NCI-H345 treated with DMSO at 0.1 percent for 48 hours (cell line): ENCODE results near the gene TLL1.

Experiments
- DNase-seq: peaks from one replicate; lab custom pipeline; 2025; ENCODE audit not compliant: unreplicated experiment; lab: John Stamatoyannopoulos, UW

TLL1 gene

DNA sequence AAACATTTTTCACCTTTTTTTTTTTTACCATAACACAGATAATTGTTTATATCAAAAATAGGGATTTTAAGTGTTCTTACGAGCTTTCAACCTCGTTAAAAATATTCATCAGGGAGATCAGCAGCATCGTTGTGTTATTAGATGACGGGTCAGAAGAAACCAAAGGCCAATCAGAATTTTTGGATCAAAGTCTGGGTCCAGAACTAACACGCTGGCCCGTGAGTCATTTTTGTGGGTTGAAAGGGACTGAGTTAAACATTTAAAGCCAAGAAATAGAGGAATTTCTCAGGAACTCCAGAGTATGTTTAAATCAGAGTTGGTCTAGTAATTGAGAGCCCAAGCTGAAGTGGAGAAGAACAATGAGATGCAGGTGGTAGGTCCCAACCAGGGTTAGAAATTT is 170.8 kb downstream of the TLL1 start:
- DNase-seq = no peak

DNA sequence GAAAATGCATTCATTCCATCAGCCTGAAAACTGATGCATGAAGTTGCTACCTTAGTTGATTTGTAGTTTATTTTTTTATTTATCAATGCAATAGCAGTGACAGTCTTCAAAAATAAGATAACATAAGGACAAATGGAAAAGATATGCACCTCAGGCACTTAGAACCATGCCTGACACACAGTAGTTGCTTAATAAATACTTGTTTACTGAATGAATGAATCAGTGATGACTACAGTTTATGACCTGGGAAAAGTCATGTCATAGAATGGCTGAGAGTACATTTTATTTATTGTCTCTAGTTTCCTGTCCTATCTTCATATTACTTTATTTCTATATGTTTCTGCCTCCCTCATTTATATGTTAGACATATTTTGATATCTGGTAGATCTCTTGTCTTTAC is 171.8 kb downstream of the TLL1 start:
- DNase-seq = no peak

DNA sequence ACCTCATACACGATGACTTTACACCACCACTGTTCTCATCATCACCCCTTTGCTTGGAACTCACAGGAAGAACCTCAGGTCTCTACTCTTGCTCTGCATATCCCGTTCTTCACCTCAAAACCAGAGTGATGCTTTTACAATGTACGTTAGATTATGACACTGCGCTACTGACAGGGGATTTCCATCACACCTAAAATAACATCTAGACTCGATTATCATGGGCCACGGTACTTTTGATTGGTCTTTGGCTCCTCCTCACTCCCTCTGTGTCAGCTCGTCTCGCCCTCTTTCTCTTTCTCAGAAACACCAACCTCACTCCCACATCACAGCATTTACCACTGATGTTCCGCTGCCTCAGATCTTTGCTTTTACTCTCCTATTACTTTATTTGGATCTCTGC is 172.4 kb downstream of the TLL1 start:
- no peak for DNase-seq

DNA sequence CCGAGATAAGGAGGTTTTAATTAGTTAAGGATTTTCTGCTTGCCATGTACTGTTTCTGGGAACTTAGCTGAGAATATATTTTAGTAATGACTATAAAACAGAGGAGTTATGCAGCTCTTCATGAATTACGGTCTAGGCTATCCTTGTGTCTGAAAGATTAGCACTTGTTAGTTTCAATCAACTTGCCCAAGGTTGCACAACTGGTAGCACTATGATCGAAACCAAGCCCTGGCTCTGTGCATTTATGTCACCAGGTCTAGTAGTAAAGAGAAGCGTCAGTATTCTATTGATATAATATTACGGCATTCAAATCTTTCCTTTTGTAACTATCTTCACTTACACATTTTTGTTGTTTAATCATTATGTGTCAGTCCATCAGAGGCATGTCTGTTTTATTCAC is 176.0 kb downstream of the TLL1 start:
- no peak for DNase-seq

DNA sequence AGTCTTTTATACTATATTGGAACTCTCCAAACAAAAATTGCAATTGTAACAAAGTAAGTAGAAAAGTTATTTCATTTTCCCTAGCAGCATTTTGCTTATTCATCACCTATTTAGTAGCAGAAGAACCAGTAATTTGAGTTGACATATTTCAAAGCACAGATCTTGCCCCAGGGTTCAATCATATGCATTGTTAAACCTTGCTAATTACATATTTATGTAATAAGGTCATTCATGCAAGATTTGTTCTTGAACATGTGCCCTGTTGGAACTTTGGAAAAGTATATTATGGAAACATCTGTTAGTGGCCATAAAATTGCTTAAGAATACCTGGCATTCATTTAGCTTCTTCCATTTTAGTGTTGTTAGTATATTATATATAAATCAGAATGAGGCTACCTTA is 191.7 kb downstream of the TLL1 start:
- DNase-seq = no peak

DNA sequence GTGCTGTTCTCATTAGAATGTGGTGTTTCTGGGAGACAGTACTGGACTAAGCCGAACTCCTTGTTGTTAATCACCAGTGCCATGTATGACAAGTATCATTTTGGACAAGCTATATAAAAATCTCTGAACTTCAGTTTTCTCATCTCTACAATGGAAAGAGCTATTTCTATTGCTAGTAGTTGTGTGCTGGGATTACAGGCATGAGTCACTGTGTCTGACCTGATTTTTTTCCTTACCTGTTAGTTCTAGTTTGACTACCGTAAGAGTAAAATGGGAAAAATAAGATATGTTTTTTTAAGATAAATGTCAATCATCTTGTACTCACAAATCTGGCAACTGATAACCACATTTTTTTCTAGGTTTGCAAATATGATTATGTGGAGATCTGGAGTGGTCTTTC is 192.3 kb downstream of the TLL1 start:
- DNase-seq = no peak

DNA sequence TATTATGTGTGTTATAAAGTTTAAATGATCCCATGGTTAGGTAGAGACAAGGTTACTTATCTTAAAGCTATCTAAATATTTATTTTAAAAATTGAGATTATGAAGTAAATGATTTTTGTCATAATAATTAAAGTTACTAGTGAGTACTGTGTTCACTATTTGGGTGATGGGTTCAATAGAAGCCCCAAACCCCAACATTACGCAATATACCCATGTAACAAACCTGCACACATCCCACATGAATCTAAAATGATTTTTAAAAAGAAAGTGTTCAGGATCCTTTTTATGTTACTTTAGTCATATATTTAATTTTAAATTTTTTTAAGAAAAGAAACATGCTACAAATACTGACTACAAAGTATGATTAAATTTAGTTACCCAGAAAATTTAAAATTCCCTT is 193.9 kb downstream of the TLL1 start:
- no peak for DNase-seq

DNA sequence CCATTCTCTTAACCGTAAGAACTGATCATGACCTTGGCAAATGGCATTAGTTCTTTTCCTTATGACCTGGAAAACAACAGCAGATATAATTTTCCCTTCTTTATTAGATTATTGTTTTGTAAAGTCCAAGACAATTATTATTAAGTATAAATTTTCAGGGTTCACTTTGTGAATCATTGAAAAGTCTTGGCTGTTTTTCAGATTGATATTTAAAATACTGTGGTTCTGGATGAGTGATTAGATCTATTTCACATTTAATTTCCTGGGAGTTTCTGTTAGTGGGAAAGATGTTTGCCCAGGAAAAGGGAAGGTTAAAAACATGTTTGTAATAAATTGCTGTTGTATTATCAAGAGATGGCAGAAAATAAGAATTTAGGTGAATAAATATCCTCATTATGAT is 194.9 kb downstream of the TLL1 start:
- no peak for DNase-seq

DNA sequence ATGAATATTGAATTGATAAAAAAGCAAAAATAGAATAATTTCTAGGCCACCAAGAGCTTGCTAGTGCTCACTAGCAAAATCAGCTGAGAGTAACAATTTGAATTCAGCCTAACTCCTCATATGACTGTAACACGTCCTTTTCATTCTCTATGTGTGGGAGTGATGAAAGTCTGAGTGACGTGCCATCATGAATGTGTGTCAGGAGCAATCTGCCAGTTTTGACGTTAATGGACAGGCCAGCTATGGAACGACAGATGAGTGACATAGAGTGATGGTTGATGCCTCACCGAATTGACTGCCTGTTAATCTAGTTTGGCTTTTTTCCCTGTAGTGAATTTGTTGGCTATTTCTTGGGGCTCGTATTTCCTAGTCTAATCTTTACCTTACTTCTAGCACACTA is 200.7 kb downstream of the TLL1 start:
- DNase-seq = no peak

DNA sequence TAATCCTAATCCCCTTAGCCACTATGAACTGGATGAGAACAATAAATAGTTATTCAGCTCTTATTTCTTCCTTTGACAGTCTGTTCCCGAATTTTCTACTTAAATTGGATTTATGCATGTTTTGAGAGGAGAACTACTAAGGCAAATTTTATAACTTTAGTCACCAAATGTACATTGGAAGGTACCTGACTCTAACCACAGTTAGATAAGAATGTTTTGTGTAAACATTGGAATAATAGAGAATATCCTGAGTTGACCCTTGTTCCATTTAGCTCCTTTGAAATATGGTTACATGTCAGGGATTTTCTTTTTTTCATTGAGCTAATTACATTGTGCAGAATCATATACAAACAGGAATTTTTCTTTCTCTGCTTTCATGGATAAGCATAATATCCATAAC is 202.6 kb downstream of the TLL1 start:
- no peak for DNase-seq

DNA sequence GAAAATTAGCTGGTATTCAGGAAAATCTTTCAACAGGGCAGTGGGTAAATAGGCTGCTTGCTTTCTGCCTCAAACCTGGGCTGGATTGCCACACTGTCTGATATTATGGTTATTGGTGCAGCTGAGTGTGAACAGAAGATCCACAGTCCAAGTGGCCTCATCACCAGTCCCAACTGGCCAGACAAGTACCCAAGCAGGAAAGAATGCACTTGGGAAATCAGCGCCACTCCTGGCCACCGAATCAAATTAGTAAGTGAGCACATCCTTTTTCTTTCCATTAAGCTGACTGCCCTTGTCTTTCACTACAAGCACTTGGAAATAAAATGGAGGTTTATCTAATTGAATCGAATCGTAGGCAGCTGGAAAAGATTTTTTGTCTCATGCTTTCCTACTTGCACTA is 204.7 kb downstream of the TLL1 start:
- DNase-seq = no peak

DNA sequence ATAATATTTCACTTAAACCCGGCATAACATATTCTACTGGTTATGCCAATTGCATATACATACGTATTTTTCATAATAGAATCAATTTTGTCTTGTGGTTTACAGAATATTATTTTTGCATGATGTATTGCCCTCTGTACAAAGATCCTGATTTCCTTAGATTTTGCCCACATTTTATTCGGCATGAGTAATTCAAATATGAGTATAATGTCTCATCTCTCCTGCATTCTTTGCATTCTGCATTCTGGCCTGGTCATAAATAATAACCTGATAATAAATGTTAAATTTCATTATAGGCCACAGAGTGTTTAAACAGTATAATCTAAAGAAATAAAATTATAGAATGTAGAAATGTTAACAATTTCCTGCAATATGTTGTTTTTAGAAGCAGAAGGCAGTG is 205.3 kb downstream of the TLL1 start:
- no peak for DNase-seq

DNA sequence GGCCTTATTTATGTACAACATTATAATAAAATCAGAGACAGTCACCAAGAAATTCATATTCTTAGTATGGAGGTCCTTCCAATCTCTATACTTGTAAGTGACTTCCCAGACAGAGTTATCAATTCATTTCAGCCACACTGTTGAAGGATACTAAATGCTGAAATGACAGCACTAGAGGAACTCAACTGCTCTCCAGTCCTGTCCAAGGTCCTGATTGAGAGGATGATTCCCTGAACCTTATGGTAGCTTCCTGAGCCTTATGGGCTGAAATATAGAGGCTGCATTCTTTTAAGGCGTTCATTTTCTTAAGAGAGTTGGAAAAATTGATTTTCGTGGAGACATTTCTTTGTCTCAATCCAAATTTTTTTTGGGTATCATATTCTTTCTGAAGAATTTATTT is 205.9 kb downstream of the TLL1 start:
- no peak for DNase-seq

DNA sequence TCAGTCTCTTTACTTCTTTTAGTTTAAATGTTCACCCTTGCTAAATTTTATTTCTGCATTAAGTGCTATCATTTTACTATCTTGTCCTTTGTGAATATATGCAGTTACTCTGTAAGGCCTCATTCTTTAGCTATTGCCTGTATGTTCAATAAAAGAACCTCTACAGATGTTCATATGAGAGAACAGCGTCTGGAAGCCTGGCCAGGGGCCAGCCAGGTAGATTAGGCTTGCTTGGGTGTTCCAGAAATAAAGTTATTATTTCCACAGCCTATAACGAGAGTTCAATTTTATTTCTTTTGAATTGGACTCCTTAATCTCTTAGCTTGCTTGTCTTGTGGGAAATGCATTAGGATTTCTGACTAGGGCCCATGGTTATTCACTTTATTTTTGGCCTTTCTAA is 214.5 kb downstream of the TLL1 start:
- DNase-seq = no peak

DNA sequence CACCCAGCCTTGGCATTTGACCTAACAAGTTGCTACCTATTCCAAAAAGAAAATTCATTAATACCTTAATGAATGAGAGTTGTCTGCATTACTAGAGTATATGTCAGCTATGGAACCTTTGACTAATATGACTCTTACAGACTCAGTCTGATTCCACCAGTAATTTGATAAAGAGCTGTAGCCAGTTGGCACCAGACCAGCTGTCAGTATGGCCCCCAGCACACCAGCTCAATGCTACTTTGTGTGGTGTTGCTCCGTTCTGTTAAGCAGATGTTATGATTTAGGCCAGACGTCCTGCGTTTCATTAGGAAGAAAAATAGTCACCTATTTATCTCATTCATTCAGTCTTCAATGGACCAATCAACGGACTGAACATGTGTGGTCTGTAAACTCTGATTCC is 215.5 kb downstream of the TLL1 start:
- no peak for DNase-seq

DNA sequence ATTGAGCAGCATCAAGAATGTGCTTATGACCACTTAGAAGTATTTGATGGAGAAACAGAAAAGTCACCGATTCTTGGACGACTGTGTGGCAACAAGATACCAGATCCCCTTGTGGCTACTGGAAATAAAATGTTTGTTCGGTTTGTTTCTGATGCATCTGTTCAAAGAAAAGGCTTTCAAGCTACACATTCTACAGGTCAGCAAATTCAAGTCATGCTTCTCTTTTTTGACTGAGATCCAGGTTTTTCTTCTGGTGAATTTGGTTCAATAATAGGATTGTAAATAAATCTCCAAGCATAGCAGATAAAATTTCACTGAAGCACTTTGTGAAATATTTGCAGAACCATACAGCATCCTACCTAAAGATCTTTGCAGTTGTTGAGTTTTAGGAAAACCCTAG is 218.1 kb downstream of the TLL1 start:
- DNase-seq = no peak

DNA sequence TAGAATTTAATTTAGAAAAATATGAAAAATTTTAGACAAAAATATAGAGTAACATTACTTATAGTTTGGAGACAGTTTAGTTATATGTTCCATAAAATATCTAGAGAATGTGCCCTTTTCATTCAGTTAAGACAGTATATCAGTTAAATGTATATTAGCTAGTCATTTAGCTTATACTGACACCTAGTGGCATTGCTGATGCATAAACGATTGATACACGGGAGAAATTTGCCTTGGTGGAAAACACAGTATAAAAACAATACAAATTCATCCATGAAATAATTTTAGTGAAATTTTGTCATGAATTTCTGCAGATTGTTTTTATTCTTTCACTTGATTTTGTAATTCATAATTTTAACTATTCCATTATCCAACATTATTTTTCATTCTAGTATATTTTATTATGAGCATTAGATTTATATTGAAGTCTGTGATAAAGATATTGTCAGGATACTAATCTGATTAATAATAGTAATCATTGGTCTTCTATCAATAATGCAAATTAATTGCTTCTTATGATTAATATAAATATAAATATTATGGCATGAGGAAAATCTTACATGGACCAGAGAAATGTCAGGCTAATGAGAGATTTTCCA is 219.0 kb downstream of the TLL1 start:
- peak; percentile 7 for DNase-seq

DNA sequence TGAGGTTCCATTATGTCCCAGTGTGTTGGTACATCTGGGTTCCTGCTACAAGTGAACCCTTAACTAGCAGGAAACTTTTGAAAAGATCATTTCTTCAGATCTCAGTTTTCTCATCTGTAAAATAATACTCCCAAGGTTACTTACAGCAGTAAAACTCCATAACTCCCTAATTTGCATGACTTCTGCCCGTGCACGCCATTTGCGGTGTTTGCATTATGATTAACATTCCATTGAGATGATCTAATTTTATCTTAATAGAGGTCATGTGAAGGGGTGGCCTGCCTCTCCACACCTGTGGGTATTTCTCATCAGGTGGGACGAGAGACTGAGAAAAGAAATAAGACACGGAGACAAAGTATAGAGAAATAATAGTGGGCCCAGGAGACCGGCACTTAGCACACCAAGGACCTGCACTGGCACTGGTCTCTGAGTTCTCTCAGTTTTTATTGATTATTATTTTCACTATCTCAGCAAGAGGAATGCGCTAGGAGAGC is 219.8 kb downstream of the TLL1 start:
- DNase-seq = no peak

DNA sequence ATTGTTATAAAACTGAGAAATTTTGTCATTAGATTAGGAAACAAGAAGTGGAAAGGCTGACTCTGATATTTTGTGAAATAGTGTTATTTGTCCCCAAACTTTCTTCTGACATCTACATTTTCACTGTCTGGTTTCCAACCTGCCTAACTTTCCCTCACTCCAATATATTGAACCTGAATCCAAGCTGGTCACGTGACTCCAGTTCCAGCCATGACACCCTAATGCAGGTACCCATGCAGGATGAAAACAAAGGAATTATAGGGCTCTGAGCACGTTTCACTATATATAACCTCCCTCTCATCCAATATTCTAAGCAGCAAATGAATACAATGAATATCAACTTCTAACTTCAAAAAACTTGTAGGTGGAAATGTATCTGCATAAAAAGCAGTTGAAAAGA is 231.6 kb downstream of the TLL1 start:
- no peak for DNase-seq

DNA sequence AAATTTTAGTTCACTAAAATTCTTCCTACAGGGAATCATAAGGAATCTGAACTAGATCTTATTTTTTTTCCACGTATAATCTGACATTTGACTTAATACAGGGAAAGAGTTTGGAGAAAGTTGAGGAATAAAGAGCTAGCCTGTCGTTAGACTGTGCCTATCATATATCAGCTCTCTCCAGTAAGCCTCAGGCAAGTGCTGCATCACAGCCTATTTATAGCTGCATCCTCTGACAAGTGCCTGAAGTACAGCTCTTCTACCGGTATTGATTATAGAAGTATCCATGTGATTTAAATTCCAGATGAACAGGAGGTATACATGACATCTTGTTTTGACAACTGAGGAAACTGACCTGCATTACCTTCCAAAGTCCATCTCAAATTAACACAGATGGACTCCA is 248.9 kb downstream of the TLL1 start:
- peak; percentile 1 for DNase-seq

DNA sequence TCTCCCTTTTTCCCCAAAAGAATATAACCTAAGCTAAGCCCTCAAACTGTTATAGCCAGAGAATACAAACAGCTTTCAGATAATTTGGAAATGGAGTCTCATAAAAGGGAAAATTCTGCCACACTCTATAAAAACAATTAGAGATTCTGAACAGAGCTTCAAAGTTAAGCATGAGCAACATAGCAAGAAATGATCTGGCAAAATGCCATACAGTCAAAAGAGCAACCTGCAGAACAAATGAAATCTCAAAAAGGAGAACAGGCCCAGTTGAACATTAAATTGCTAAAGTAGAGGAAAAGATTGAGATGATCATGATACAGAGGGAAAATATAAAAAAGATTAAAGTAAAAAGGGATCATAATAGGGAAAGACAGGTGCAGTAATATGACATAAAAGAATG is 250.5 kb downstream of the TLL1 start:
- no peak for DNase-seq

DNA sequence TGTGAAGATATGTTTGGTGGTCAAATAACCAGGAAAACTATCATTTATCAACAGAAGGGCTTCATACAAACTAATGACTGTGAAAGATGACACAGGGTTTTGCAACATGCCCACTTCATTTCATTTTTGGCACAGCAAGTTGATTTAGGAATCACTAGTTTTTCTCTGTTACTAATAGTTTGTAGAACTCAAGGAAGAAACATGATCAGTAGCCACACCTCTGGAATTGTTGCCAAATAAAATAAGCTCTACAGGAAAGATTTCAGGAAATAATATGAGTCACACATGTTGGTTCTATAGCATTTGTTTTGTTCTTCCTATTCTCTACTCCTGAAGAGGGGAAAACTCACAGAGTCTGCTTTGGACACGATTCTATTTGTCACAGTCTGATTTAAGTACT is 255.4 kb downstream of the TLL1 start:
- DNase-seq = no peak

DNA sequence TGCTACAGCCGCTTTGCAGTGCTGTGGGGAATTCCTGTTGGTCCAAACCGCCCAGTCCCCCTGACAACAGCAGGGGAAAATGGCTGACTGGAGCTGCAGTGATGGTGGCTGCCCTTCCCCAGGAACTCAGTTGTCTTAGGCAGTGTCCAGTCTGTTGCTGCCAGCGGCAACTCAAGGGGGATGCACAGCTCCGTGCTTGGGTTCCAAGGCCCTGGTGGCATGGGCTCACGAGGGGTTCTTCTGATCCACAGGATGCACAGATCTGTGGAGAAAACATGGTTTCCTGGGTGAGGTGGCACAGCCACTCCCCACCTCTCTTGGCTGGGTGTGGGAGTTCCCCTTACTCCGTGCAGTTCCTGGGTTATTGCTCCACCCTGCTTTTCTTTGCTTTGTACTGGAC is 261.2 kb downstream of the TLL1 start:
- DNase-seq = no peak

DNA sequence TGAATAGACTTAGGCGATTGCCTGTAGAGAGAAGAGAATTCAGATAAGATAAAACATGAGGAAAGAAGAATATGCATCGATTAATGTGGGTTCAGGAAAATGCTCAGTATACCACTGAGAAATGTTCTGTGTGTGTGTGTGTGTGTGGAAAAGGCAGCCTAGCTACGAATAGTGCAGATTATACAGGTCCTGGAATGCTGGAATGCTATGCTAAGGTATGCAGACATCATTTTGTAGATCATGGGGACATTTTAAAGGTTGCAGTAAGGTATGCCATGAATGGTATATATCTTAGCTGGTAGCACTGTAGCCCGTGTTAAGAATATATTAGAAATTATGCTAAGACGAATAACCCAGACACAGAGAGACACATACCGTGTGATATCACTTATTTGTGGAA is 267.9 kb downstream of the TLL1 start:
- DNase-seq = no peak
